Measurements from ENCODE around the gene TMEM175.
A peak's percentile ranks its signal among the peaks of the same experiment; 100 is the strongest.
"Not testable (repeated sequence)": the region's sequence is repeated elsewhere in the genome, so short reads cannot be mapped to it uniquely, and the experiment has no call there.

TMEM175 gene

GRCh38 chr4:915041-915474, 17.2 kb upstream of the TMEM175 start:
- no peak for DNase-seq (ENCODE audit: low read depth in 2 of 2)

DNA sequence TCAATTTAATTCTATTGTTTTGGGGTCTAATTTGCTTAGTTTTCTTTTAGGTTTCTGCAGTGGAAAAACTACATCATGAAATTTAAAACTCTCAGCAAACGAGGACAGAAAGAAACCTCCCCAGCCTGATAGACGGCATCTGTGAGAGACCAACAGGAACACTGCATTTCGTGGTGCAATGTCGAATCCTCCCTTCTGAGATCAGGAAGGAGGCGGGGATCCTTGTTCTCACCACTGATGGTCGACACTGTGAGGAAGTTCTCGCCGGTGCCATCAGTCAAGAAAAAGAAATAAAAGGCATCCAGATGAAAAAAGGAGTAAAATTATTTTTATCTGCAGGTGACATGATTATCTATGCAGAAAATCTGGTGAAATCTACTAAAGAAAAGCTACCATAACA, 16.7 kb upstream of the TMEM175 start:
- no peak for DNase-seq (ENCODE audit: low read depth in 2 of 2)

DNA sequence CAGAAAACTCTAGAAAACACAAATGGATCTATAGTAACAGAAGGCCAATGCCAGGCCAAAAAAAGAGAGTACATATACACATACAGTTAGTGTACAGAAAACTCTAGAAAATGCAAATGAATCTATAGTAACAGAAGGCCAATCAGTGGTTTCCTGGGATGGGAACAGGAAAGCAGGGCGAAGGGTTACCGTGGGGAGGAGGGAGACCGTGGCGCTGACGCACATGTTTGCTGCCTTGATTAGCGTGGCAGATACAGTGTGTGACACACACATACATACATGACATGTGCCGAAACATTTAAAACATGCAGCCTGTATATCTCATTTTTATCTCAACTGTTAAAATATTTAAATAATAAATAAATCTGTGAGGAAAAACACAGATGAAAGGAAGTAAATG, 14.8 kb upstream of the TMEM175 start:
- DNase-seq (ENCODE audit: low read depth in 2 of 2) = no peak

GRCh38 chr4:917992-918391, 14.3 kb upstream of the TMEM175 start:
- no peak for DNase-seq (ENCODE audit: low read depth in 2 of 2)

GRCh38 chr4:918591-918990, 13.7 kb upstream of the TMEM175 start:
- DNase-seq (ENCODE audit: low read depth in 2 of 2) = not testable (repeated sequence)

DNA sequence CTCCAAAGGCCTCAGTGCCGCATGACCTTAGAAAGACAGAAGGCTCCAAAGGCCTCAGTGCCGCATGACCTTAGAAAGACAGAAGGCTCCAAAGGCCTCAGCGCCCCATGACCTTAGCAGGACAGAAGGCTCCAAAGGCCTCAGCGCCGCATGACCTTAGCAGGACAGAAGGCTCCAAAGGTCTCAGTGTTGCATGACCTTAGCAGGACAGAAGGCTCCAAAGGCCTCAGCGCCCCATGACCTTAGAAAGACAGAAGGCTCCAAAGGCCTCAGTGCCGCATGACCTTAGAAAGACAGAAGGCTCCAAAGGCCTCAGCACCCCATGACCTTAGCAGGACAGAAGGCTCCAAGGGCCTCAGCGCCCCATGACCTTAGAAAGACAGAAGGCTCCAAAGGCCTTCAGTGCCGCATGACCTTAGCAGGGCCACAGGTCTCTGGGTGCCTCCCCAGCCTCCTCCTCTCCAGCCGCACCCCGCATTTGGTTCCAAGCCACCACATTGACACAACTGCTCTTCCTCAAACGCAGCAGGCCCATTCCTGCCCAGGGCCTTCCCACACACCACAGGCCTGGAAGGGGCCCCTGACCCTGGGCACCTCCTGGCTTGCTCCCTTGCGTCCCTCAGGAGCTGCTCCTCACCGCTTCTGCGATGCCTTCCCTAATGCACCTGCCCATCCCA, 13.1 kb upstream of the TMEM175 start:
- DNase-seq (ENCODE audit: low read depth in 2 of 2) = not testable (repeated sequence)

DNA sequence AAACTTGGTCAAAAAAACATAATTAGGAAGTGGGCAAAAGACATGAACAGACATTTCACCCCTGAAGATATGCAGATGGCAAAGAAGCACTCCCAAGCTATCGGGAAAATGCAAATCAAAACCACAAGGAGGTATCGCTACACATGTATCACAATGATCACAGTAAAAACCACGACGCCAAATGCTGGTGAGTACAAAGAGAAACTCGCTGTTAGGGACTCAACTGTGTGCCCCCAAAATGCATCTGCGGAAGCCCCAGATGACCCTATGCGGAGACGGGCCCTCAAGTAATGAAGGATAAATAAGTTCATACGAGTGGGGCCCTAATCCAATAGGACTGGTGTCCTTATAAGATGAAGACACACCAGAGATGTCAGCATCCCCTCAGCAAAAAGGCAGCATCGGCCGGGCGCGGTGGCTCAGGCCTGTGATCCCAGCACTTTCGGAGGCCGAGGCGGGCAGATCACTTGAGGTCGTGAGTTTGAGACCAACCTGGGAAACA, 10.4 kb upstream of the TMEM175 start:
- no peak for DNase-seq (ENCODE audit: low read depth in 2 of 2)

DNA sequence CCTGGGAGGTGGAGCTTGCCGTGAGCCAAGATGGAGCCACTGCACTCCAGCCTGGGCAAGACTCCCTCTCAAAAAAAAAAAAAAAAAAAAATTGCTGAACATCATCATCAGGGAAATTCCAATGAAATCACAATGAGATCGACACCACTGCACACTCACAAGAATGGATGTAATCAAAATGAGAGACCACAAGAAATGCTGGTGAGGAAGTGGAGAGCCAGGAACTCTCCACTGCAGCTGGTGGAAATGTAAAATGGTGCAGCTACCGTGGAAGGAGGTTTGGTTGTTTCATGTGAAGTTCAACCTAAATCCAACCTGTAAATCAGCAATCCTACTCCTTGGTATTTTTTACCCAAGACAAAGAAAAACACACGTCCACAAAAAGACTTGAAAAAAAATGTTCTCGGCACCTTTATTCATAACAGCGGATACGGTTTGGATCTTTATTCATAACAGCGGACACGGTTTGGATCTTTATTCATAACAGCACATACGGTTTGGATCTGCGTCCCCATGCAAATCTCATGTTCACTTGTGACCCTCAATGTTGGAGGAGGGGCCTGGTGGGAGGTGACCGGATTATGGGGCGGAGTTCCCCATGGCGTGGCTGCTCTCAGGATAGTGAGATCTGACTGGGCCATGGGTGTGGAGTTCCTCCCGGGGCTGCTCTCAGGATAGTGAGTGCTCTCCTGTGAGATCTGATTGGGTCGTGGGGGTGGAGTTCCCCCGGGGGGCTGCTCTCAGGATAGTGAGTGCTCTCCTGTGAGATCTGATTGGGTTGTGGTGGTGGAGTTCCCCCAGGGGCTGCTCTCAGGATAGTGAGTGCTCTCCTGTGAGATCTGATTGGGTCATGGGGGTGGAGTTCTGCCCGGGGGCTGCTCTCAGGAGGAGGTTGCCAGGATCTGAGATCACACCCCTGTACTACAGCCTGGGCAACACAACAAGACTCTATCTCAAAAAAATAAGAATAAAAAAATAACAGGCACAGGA, 7.9 kb upstream of the TMEM175 start:
- peak in 1 of 2 donors; percentile 17 for DNase-seq (ENCODE audit: low read depth in 2 of 2)

- DNase-seq (ENCODE audit: low read depth in 2 of 2) = no peak
Measured at GRCh38 chr4:925171-925570, 7.1 kb upstream of the TMEM175 start.

DNA sequence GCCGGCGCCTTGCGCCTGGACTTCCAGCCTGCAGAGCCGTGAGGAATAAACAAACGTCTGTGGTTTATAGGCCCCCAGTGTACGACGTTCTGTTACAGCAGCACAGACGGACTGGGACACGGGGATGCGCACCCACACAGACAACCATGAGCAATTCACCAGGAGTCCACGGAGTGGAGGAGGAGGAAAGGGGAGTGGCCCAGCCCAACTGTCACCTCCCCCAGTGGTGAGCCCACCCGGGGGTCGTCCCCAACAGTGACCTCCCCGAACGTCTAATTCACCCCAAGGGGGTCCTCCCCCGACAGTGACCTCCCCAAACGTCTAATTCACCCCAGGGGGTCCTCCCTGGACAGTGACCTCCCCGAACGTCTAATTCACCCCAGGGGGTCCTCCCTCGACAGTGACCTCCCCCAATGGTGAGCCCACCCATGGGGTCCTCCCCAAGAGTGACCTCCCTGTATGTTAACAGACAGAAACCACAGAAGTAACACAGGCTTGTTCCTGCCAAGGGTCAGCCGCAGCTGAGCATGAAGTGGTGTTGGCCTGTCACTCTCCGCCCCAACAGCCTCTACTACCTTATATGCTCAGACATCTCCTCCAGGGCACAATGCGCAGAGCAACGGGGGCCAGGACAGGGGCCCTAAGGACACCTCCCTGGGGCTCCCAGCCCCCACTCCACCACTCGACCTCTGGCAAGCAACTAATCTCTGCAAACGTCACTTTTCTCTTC, 6.3 kb upstream of the TMEM175 start:
- DNase-seq (ENCODE audit: low read depth in 2 of 2) = no peak

DNA sequence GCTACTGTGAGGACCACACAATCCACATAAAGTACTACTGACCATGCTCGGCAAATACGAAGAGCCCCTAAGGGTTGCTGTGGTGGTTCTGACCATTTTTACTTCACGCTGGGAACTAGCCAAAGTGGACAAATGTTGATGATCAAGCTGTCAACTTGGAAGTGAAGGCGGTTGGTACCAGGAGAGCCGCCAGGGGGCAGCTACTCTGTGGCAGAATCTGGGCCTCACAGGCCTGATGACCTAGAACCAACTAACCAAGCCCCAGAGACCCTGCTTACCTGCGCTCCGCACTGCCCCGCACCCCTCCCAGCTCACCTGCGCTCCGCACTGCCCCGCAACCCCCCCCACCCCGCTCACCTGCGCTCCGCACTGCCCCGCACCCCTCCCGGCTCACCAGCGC, 5.7 kb upstream of the TMEM175 start:
- DNase-seq (ENCODE audit: low read depth in 2 of 2) = no peak

DNA sequence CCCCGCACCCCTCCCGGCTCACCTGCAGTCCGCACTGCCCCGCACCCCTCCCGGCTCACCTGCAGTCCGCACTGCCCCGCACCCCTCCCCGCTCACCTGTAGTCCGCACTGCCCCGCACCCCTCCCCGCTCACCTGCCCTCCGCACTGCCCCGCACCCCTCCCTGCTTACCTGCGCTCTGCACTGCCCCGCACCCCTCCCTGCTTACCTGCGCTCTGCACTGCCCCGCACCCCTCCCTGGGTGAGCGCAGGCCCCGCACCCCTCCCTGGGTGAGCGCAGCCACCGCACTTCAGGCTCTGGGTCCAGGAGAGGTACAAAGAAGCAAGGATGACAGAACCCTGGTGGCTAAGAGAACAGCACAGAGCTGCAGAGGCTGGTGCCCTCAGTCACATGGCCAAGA, 4.7 kb upstream of the TMEM175 start:
- not testable (repeated sequence) for DNase-seq (ENCODE audit: low read depth in 2 of 2)

- no peak for DNase-seq (ENCODE audit: low read depth in 2 of 2)
Measured at GRCh38 chr4:929096-929765, 3.0 kb upstream of the TMEM175 start.

- no peak for DNase-seq (ENCODE audit: low read depth in 2 of 2)
Measured at GRCh38 chr4:930028-930551, 2.2 kb upstream of the TMEM175 start.

GRCh38 chr4:930827-931193, 1.4 kb upstream of the TMEM175 start:
- DNase-seq (ENCODE audit: low read depth in 2 of 2) = no peak

- no peak for DNase-seq (ENCODE audit: low read depth in 2 of 2)
Measured at GRCh38 chr4:931194-931959, 883 bp upstream of the TMEM175 start.

DNA sequence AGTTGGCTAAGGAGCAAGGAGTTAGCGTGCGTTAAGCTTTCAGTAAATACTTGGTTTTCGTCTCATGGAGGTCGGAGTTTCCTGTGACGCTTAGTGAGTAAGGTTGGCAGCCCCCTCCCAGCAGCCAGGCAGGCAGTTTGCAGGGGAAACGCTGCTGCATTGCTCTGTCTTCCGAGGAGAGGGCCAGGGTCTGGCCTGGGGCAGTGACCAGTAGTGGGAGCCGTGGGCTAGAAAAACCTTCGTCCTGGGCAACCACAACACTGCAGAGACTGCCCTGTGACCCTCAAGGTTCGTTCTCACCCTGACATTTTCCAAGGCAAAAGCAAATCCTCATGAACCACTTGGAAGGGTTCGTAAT, 432 bp downstream of the TMEM175 start:
- no peak for DNase-seq (ENCODE audit: low read depth in 2 of 2)

- DNase-seq (ENCODE audit: low read depth in 2 of 2) = not testable (repeated sequence)
Measured at GRCh38 chr4:939508-939907, 7.2 kb downstream of the TMEM175 start.

GRCh38 chr4:945274-946102, 13.2 kb downstream of the TMEM175 start:
- no peak for DNase-seq (ENCODE audit: low read depth in 2 of 2)

- no peak for DNase-seq (ENCODE audit: low read depth in 2 of 2)
Measured at GRCh38 chr4:946103-946450, 13.8 kb downstream of the TMEM175 start.

All from stimulated activated CD8-positive, alpha-beta memory T cell treated with anti-CD3 and anti-CD28 coated beads, Interleukin-7, amount 100 ng/mL, for 4 hours (primary cell).